Measurements from ENCODE around the gene ABCA7. TPM values are rescaled to one million over a fixed set of nuclear protein-coding genes. Genes with fewer than 3 reads are reported as not detected.
A peak's percentile ranks its signal among the peaks of the same experiment; 100 is the strongest.

The ABCA7 gene
- total RNA-seq, 2 experiments from 2014 or later: 114 to 118 TPM

- peaks cover 48% of the 10 kb centered on the region for H3K36me3 Mint-ChIP-seq (ENCODE audit: low read depth)
- Histone ChIP-seq H3K27me3 (ENCODE audit: control insufficient read depth in 1 of 2, insufficient read depth in 2 of 2, low read length in 2 of 2) (no peaks in the 10 kb centered on the region), H3K4me1 (ENCODE audit: insufficient read depth, low read length) (peaks cover 61% of the 10 kb centered on the region), H3K4me3 (ENCODE audit: low read length) (no peak overlapping the region), H3K36me3 (ENCODE audit: insufficient read depth, low read length) (peaks cover 41% of the 10 kb centered on the region), H3K27ac (ENCODE audit: low read depth in 1 of 2, low read length in 2 of 2) (no peak overlapping the region), H3K9me3 (ENCODE audit: control insufficient read depth in 1 of 2, insufficient read depth in 1 of 2, low read length in 2 of 2) (no peaks in the 10 kb centered on the region)
- no peaks in the 10 kb centered on the region for H3K9me3 Mint-ChIP-seq
- peak overlapping the region; percentile 94 for H3K4me3 Mint-ChIP-seq
- no peaks in the 10 kb centered on the region for H3K27me3 Mint-ChIP-seq
- ChIA-PET CTCF (interaction anchor here (1.5 to 1.7 kb wide), 2 partner anchors 8 to 20 kb away, joined by 4 to 5 read pairs; no protein-coding TSS in a partner anchor), POLR2A (interaction anchor here (0.5 to 2.7 kb wide), 5 partner anchors 11 to 50 kb away, joined by 3 to 18 read pairs (median 4); partner anchors contain the start of genes ARHGAP45 and GPX4)
- peaks cover 35% of the 10 kb centered on the region for H3K4me1 Mint-ChIP-seq (ENCODE audit: low read depth)
- intact Hi-C loops (cut with DNase I, micrococcal nuclease): no loop called here
- no peak for ATAC-seq (ENCODE audit: poor library complexity)
- no peak for DNase-seq
- TF ChIP-seq CTCF (IDR thresholded peaks at IDR 0.05): no peak
- H3K27ac Mint-ChIP-seq: peak overlapping the region; percentile 44
Measured at GRCh38 chr19:1093330-1093729, 53.4 kb downstream of the ABCA7 start.

- ChIA-PET CTCF (interaction anchor here (1.5 to 1.7 kb wide), 2 partner anchors 9 to 19 kb away, joined by 4 to 5 read pairs; no protein-coding TSS in a partner anchor), POLR2A (interaction anchor here (0.7 to 2.7 kb wide), 7 partner anchors 8 to 297 kb away, joined by 3 to 18 read pairs (median 4); partner anchors contain the start of genes ARHGAP45, GPX4 and PTBP1)
- DNase-seq: peak in 1 of 14 experiments; percentile 8
- H3K27me3 Mint-ChIP-seq: no peaks in the 10 kb centered on the region
- peak overlapping the region; percentile 84 for H3K27ac Mint-ChIP-seq
- Histone ChIP-seq H3K4me3 (ENCODE audit: low read length) (peak overlapping the region; percentile 89), H3K27ac (ENCODE audit: low read depth in 1 of 2, low read length in 2 of 2) (peak overlapping the region in 1 of 2 donors; percentile 40), H3K27me3 (ENCODE audit: control insufficient read depth in 1 of 2, insufficient read depth in 2 of 2, low read length in 2 of 2) (no peaks in the 10 kb centered on the region), H3K9me3 (ENCODE audit: control insufficient read depth in 1 of 2, insufficient read depth in 1 of 2, low read length in 2 of 2) (no peaks in the 10 kb centered on the region), H3K4me1 (ENCODE audit: insufficient read depth, low read length) (peaks cover 61% of the 10 kb centered on the region), H3K36me3 (ENCODE audit: insufficient read depth, low read length) (peaks cover 34% of the 10 kb centered on the region)
- H3K9me3 Mint-ChIP-seq: no peaks in the 10 kb centered on the region
- intact Hi-C loops (cut with DNase I, micrococcal nuclease): no loop called here
- peaks cover 36% of the 10 kb centered on the region for H3K4me1 Mint-ChIP-seq (ENCODE audit: low read depth)
- peak overlapping the region; percentile 94 for H3K4me3 Mint-ChIP-seq
- ATAC-seq (ENCODE audit: poor library complexity): no peak
- peaks cover 41% of the 10 kb centered on the region for H3K36me3 Mint-ChIP-seq (ENCODE audit: low read depth)
- TF ChIP-seq CTCF (IDR thresholded peaks at IDR 0.05): no peak
Measured at GRCh38 chr19:1093811-1094553, 54.1 kb downstream of the ABCA7 start.

GRCh38 chr19:1094655-1094977 is 54.7 kb downstream of the ABCA7 start:
- peaks cover 36% of the 10 kb centered on the region for H3K4me1 Mint-ChIP-seq (ENCODE audit: low read depth)
- H3K27ac ChIP-seq (ENCODE audit: low read depth in 1 of 2, low read length in 2 of 2): peak overlapping the region; percentile 40 to 68
- H3K4me3 Mint-ChIP-seq: peak overlapping the region; percentile 94
- peak overlapping the region; percentile 89 for H3K4me3 ChIP-seq (ENCODE audit: low read length)
- H3K27me3 Mint-ChIP-seq: no peaks in the 10 kb centered on the region
- H3K4me1 ChIP-seq (ENCODE audit: insufficient read depth, low read length): peaks cover 61% of the 10 kb centered on the region
- no peaks in the 10 kb centered on the region for H3K27me3 ChIP-seq (ENCODE audit: control insufficient read depth in 1 of 2, insufficient read depth in 2 of 2, low read length in 2 of 2)
- DNase-seq: no peak
- CTCF ChIA-PET: interaction anchor here (1.5 to 1.7 kb wide), 2 partner anchors 10 to 19 kb away, joined by 4 to 5 read pairs; no protein-coding TSS in a partner anchor
- no peaks in the 10 kb centered on the region for H3K9me3 Mint-ChIP-seq
- peak overlapping the region; percentile 84 for H3K27ac Mint-ChIP-seq
- H3K9me3 ChIP-seq (ENCODE audit: control insufficient read depth in 1 of 2, insufficient read depth in 1 of 2, low read length in 2 of 2): no peaks in the 10 kb centered on the region
- intact Hi-C loops (cut with DNase I, micrococcal nuclease): no loop called here
- H3K36me3 Mint-ChIP-seq (ENCODE audit: low read depth): peaks cover 35% of the 10 kb centered on the region
- POLR2A ChIA-PET: interaction anchor here (0.7 to 2.7 kb wide), 6 partner anchors 9 to 298 kb away, joined by 3 to 18 read pairs (median 6); partner anchors contain the start of genes ARHGAP45, GPX4 and PTBP1
- no peak for ATAC-seq (ENCODE audit: poor library complexity)
- peaks cover 29% of the 10 kb centered on the region for H3K36me3 ChIP-seq (ENCODE audit: insufficient read depth, low read length)
- TF ChIP-seq CTCF (IDR thresholded peaks at IDR 0.05): no peak

Measured in CD4-positive, alpha-beta T cell (primary cell).